HTERT RPE-1 (cell line): ENCODE measurements around the gene AHI1.

Source experiments
- in situ Hi-C: fragments of 300-500 bp; cut with MboI; formaldehyde crosslinking; loops from 4 replicates; pipeline ENCODE4 v1.14.3; 2020; ENCODE audit warnings: low sequenced_read_pairs

AHI1 gene

GRCh38 chr6:135497412-135498184, at the start of gene AHI1:
Gene AHI1, minus strand, starts transcription at chr6:135497740. Its CDS starts 5,503 bp downstream, at chr6:135492237.
- in situ Hi-C loops, result no loop called here

DNA sequence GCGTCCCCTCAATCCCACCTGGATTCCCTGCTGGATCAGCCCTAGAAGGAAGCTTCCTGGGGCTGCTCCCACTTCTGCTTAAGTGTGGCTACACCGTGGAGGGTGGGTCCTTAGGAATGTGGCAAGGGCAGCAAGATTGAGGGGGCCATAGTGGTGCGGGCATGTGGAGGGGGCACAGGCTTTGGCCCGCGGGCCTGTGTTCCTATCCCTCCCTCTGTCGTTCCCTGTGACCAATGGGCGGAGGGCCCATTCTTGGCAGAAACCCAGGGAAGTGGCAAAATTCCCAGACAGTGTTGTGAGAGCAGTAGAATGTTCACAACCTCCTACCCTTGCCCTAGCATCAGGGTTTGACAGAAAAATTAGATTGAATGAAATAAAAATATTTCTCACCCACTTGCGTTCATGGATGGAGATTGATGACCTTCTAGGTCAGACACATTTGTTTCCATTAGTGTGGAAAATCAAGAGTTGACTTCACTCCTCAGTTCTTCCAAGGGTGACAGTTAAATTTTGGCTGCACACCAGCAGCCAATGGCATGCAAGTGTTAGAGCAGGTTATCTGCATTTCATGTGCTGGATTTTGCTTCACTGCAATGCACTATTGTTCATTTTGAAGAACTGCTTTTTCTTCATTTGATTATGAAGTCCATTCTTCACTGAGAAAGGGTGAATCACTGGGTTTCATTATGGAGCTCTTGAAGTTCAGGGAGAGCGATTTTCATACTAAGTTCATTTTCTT, 49.3 kb upstream of the AHI1 start:
- in situ Hi-C loops, result no loop called here

DNA sequence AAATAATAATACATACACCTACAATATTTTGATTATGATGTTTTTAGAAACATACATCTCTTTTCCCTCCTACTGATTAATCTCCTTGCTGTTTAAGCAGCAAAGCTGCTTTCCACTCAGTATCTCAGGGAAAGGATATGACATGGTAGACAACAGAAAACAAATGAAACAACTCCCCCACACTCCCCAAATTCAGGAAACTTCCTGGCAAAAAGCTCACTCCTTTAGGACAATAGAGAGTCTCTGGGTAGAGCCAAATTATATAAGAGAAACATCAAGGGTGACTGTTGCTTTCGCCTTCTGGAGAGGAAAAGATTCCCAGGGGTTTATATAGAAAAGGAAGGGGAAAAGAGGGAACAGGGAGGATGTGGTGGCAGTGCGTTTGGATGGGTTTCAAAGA, 48.7 kb upstream of the AHI1 start:
- in situ Hi-C loops, result no loop called here

GRCh38 chr6:135540207-135540840, 42.8 kb upstream of the AHI1 start:
- in situ Hi-C loops, result no loop called here

DNA sequence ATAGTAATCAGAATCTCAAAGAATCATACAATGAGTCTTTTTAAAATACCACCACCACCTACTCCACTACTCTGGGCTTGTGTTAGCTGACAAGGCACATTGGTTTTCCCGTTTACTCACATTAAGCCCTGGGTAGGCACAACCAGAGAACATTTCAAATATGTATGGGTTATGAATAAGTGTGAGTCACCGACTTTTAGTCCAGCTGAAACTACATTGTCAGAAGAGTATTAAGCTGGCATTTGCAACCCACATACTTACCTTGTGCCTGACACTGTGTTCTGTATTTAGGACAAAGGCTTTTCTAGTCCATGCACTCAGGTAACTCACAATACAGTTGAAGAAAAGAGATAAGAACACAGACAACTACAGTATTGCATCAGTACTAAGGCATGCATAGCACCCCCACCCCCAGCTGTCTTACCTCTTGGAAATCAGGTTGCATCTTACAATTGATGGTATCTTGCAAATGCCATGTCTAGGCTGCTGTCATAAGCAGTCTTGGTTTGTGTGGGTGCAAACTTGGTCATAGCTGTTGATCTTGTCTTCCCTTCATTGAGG, 40.3 kb upstream of the AHI1 start:
- in situ Hi-C loops, result no loop called here

- in situ Hi-C loops, result no loop called here
Measured at GRCh38 chr6:135535989-135536414, 38.5 kb upstream of the AHI1 start.

GRCh38 chr6:135534773-135535380, 37.3 kb upstream of the AHI1 start:
- in situ Hi-C loops, result no loop called here

DNA sequence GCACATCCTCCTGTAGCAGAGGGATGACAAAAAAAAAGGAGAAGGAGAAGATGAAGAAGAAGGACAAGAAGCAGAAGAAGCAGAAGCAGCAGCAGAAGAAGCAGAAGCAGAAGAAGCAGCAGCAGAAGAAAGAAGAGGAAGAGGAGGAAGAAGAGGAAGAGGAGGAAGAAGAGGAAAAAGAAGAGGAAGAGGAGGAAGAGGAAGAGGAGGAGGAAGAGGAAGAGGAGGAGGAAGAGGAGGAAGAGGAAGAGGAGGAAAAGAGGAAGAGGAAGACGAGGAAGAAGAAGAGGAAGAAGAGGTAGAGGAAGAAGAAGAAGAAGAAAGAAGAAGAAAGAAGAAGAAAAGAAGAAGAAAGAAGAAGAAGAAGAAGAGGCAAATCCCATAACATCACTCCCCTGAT, 35.0 kb upstream of the AHI1 start:
- in situ Hi-C loops, result no loop called here

- in situ Hi-C loops, result no loop called here
Measured at GRCh38 chr6:135531954-135532490, 34.5 kb upstream of the AHI1 start.

DNA sequence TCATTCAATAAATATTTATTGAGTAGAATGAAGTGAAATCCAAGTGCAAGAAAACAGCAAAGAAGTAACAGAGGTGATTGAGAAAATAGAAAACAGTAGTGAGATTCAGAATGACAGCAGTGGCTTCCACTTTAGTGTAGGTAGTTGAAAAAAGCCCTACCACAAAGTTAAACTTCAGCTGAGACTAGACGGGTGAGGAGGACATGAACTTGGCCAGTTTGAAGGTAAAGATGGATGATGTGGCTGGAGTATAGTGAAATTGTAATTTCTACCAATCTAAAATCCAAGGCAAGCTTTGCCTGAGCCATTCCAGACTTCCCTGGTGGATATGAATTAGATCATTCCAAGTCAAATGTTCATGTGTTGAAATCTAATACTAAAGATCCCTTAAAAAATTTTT, 32.6 kb upstream of the AHI1 start:
- in situ Hi-C loops, result no loop called here

- in situ Hi-C loops, result no loop called here
Measured at GRCh38 chr6:135527960-135528249, 30.4 kb upstream of the AHI1 start.

- in situ Hi-C loops, result no loop called here
Measured at GRCh38 chr6:135527116-135527959, 29.8 kb upstream of the AHI1 start.

DNA sequence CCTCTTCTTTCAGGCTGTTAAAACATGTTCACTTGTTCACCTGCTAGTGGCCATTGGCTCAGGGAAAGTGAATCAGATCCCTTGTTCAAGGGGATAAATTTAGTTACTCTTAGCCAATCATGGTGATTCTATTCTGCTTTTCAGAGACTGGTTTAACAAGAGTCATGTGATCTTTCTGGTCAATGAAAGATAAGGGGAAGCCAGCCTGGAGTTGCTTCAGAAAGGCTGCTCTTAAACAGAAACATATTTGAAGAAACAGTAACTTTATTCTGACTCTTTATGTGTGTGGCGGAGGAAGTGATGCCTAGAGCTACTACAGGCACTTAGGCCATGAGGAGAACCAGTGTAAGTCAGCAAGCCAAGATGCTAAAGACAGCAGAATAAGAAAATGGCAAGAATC, 28.1 kb upstream of the AHI1 start:
- in situ Hi-C loops, result no loop called here

DNA sequence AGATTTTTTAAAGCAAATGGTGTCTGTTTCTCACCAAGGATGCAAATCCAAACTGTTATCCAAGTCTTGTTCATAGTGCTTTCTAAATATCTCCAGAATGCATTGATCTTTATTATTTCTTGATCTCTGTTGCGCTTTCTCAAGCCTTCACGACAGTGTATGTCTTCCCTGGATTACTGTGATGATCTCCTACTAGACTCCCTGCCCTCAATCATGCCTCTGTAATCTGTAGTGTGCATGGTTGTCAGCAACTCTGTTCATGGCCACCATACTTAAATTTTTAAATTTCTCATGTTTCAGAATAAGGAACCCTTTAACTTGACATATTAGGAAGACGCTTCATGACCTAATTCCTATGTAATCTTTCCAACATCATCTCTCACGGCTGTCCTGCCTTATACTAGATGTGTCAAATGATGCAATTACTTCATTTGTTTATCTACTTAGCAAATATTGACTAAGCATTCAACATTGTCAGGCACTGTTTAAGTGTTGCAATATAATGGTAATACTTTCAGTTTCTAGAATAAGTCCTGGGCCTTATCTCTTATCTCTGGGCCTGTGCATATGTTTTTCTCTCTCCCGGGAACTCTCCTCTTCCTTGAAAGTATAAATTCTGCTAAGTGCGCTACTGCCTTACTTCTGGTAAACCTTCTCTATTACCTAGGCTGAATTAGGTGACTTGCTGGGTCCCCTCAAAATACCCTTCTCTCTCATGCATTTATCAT, 25.6 kb upstream of the AHI1 start:
- in situ Hi-C loops, result no loop called here

DNA sequence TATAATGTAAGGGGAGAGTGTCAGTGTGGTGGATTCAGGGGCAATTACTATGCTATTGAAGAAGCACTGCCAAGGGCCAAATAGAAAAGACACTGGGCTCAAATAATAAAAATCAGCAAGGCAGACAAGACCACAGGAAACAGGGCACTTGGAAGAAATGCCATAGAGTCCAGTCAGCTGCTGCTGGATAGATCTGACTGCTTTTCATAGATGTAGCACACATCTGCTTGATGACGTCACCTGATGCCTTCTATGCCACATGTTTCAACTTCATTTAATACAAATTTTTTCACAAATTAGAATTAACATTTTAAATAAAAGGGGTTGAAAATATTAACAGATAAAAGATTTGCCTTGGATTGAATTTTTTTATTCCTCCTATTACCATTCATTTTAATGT, 23.9 kb upstream of the AHI1 start:
- in situ Hi-C loops, result no loop called here

- in situ Hi-C loops, result no loop called here
Measured at GRCh38 chr6:135520781-135521180, 23.2 kb upstream of the AHI1 start.

DNA sequence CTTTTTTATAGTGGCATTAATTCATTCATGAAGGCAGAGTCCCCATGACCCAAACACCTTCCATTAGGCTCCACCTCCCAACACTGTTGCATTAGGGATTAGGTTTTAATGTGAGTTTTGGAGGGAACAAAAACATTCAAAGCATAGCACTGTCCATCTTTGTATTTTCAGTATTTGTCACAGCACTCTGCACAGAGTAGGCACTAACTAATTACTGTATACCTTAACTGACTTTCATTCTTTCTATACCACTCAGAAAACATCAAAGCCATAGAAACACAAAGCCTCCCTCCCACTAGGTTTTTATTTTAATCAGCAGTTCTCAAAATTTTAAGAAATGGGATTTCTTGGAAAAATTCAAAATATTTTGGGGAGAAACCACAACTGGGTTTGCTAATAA, 21.8 kb upstream of the AHI1 start:
- in situ Hi-C loops, result no loop called here

DNA sequence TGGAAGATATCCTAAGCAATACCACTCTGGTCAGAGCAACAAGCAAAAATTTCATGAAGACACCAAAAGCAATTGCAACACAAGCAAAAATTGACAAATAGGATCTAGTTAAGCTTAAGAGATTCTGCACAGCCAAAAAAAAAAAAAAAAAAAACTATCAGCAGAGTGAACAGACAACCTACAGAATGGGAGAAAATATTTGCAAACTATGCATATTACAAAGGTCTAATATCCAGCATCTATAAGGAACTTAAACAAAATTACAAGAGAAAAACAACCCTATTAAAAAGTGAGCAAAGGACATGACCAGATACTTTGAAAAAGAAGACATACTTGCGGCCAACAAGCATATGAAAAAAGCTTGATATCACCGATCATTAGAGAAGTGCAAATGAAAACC, 20.0 kb upstream of the AHI1 start:
- in situ Hi-C loops, result no loop called here

DNA sequence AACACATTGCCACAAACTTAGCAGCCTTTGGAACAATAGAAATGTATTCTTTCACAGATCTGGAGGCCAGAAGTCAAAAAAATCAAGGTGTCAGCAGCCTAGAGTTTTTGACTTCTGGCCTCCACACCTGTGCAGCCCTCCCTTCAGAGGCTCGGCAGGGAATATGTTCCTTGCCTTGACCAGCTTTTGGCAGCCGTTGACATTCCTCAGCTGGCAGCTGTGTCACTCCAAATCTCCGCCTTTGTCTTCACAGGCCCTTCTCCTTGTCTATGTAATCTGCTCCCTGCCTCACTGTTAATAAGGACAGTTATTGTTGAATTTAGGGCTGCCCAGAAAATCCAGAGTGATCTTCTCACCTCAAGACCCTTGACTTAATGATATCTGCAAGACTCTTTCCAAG, 17.2 kb upstream of the AHI1 start:
- in situ Hi-C loops, result no loop called here
